Dendritic cell treated with granulocyte-macrophage colony-stimulating factor and Interleukin-4, amounts not matched to agents 40 ng/mL and 50 ng/mL, for 4 days (primary cell): ENCODE measurements around the gene OR10P1.

ENCODE experiments used
- H3K27ac Mint-ChIP-seq: one replicate; pipeline ENCODE4 v1.8.0; 2022; ENCODE audit warnings: mild to moderate bottlenecking, mixed read lengths
- H3K27me3 Mint-ChIP-seq: one replicate; pipeline ENCODE4 v1.8.0; 2022; ENCODE audit warnings: mild to moderate bottlenecking, mixed read lengths
- H3K36me3 Mint-ChIP-seq: one replicate; pipeline ENCODE4 v1.8.0; 2022; ENCODE audit warnings: low read depth, mixed read lengths
- H3K4me1 Mint-ChIP-seq: one replicate; pipeline ENCODE4 v1.8.0; 2022; ENCODE audit warnings: low read depth, mixed read lengths
- H3K4me3 Mint-ChIP-seq: one replicate; pipeline ENCODE4 v1.8.0; 2022; ENCODE audit warnings: mild to moderate bottlenecking, moderate library complexity, mixed read lengths
- H3K9me3 Mint-ChIP-seq: one replicate; pipeline ENCODE4 v1.8.0; 2022; ENCODE audit warnings: mixed read lengths
- intact Hi-C: fragments of 100-400 bp; cut with micrococcal nuclease; formaldehyde crosslinking; loops from one replicate; pipeline ENCODE4 v1.15.0; 2022

The OR10P1 gene

GRCh38 chr12:55683676-55684075, 47.0 kb downstream of the OR10P1 start:
- Mint-ChIP-seq H3K4me1 (peaks cover 22% of the 10 kb centered on the region), H3K27ac (no peak overlapping the region), H3K27me3 (peaks cover 11% of the 10 kb centered on the region), H3K4me3 (no peak overlapping the region), H3K9me3 (no peaks in the 10 kb centered on the region), H3K36me3 (no peaks in the 10 kb centered on the region)
- intact Hi-C loops: no loop called here

GRCh38 chr12:55684761-55685370, 48.2 kb downstream of the OR10P1 start:
- H3K27ac Mint-ChIP-seq: no peak overlapping the region
- intact Hi-C loops: no loop called here
- H3K9me3 Mint-ChIP-seq: no peaks in the 10 kb centered on the region
- H3K36me3 Mint-ChIP-seq: no peaks in the 10 kb centered on the region
- H3K27me3 Mint-ChIP-seq: peaks cover 11% of the 10 kb centered on the region
- no peak overlapping the region for H3K4me3 Mint-ChIP-seq
- H3K4me1 Mint-ChIP-seq: peaks cover 22% of the 10 kb centered on the region

GRCh38 chr12:55685671-55686070, 49.0 kb downstream of the OR10P1 start:
- Mint-ChIP-seq H3K9me3 (no peaks in the 10 kb centered on the region), H3K36me3 (no peaks in the 10 kb centered on the region), H3K4me3 (no peak overlapping the region), H3K4me1 (peaks cover 20% of the 10 kb centered on the region), H3K27ac (no peak overlapping the region), H3K27me3 (peaks cover 11% of the 10 kb centered on the region)
- intact Hi-C loops: no loop called here

GRCh38 chr12:55686366-55687010, 49.8 kb downstream of the OR10P1 start:
- Mint-ChIP-seq H3K4me3 (no peak overlapping the region), H3K4me1 (peaks cover 12% of the 10 kb centered on the region), H3K27ac (no peak overlapping the region), H3K9me3 (no peaks in the 10 kb centered on the region), H3K36me3 (no peaks in the 10 kb centered on the region), H3K27me3 (peaks cover 9% of the 10 kb centered on the region)
- intact Hi-C loops: no loop called here
